Esophagus (tissue), 2 donors: Measurements from ENCODE around the gene SMOC2. TPM values are rescaled to one million over a fixed set of nuclear protein-coding genes. Genes with fewer than 3 reads are reported as not detected.
"Not testable (repeated sequence)": the region's sequence is repeated elsewhere in the genome, so short reads cannot be mapped to it uniquely, and the experiment has no call there.

Experiments
- H3K27ac ChIP-seq, 2 donors: one replicate each; pipeline ENCODE4 v1.5.1; 2013; ENCODE audit warnings: low read depth in 2 of 2, mild to moderate bottlenecking in 2 of 2, inconsistent platforms in 1 of 2, low read length in 1 of 2, moderate library complexity in 1 of 2
- H3K27me3 ChIP-seq, 2 donors: one replicate each; pipeline ENCODE4 v1.6.1; 2013; ENCODE audit warnings: low read length in 2 of 2, control low read depth in 1 of 2, mild to moderate bottlenecking in 1 of 2; ENCODE audit not compliant: insufficient read depth in 2 of 2, control insufficient read depth in 1 of 2
- H3K36me3 ChIP-seq, 2 donors: one replicate each; pipeline ENCODE4 v1.6.1; 2013; ENCODE audit warnings: low read length in 1 of 2; ENCODE audit not compliant: control insufficient read depth in 2 of 2, insufficient read depth in 2 of 2
- H3K4me1 ChIP-seq, 2 donors: one replicate each; pipeline ENCODE4 v1.6.1; 2013; ENCODE audit warnings: low read length in 1 of 2; ENCODE audit not compliant: control insufficient read depth in 2 of 2, insufficient read depth in 2 of 2
- H3K4me3 ChIP-seq, 2 donors: one replicate each; pipeline ENCODE4 v1.5.1; 2013; ENCODE audit warnings: low read length in 2 of 2, mild to moderate bottlenecking in 2 of 2, low read depth in 1 of 2, moderate library complexity in 1 of 2
- H3K9me3 ChIP-seq, 2 donors: one replicate each; pipeline ENCODE4 v1.6.1; 2013; ENCODE audit warnings: mild to moderate bottlenecking in 2 of 2, low read depth in 1 of 2, low read length in 1 of 2, moderate library complexity in 1 of 2; ENCODE audit not compliant: control insufficient read depth in 2 of 2, insufficient read depth in 1 of 2
- WGBS, 2 donors: extraction: QIAGEN DNeasy Blood & Tissue Kit; methylation state at CpG; one replicate each; pipeline ENCODE4 v1.1.7; 2013; 5-methylcytosine and 5-hydroxymethylcytosine counted together
- polyA plus RNA-seq, 2 donors: library from polyadenylated mRNA; stranded (reverse); fragments of 200-250 nt; gene quantifications; one replicate each; pipeline ENCODE4 v1.2.3, GENCODE V29; 2013
- donor health status: healthy with polysubstance abuse.
- donor health status: Bipolar disorder and iron deficiency.

The SMOC2 gene
- polyA plus RNA-seq, 2 donors, result 4.6 to 14.4 TPM

DNA sequence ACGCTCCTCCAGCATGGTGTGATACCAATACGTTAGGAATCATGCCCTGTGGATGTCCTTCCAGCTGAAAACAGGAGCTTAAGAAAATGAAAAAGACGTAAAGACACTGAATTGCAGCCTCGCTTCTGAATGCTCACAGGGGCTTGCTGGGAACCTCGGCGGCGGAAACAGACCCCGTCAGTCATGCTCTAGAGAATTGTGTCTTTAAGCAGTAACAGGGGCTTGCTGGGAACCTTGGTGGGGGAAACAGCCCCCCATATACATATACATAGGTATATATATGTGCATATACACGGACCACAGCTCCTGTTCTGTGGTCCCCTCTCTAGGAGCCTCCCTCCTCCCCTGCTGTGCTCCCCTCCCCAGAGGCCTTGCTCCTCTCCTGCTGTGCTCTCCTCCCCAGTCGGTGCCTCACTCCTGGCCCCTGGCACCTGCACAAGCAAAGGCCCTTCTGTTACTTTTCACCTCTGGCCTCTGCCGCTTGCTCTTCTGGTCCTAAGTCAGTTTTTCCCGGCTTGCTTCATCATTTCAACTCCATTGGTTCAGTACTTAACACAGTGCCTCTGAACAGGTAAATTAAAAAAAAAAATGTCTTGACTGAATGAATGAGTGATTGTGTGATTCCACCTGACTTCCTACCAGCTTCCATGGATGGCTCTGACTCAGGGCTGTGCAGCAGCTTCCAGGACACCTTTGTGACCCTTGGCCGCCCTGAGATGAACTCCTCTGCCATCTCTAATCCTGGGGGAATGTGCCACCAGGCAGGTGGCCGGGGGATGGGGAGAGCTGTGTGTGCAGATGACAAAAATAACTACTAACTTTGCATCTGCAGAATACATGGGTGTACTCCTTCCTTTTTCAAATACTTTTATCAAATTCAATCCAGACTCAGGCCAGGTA is 246.1 kb downstream of the SMOC2 start:
- Histone ChIP-seq H3K4me1 (peaks cover 0 to 2% of the 10 kb centered on the region in 2 donors), H3K27ac (no peak overlapping the region), H3K36me3 (no peaks in the 10 kb centered on the region), H3K9me3 (no peaks in the 10 kb centered on the region), H3K4me3 (no peak overlapping the region), H3K27me3 (no peaks in the 10 kb centered on the region)
- WGBS, 2 donors, result 67 to 69% methylated on average over 14 of the region's 14 CpGs

DNA sequence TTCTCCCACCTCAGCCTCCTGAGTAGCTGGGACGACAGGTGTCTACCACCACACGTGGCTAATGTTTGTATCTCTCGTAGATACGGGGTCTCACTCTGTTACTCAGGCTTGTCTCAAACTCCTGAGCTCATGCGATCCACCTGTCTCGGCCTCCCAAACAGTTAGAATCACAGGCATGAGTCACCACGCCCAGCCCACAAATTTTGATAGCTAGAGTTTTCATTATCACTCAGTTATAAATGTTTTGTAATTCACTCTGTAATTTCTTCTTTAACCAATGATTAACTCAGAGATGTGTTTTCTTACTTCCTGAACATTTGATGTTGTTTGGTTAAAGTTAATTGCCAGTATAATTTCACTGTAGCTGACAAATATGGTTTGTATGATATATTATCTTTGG is 249.3 kb downstream of the SMOC2 start:
- H3K4me3 ChIP-seq, result no peak overlapping the region
- H3K4me1 ChIP-seq, result peaks cover 0 to 2% of the 10 kb centered on the region in 2 donors
- WGBS, 2 donors, result 84 to 87% methylated on average over 7 of the region's 7 CpGs
- no peak overlapping the region for H3K27ac ChIP-seq
- no peaks in the 10 kb centered on the region for H3K36me3 ChIP-seq
- H3K9me3 ChIP-seq, result no peaks in the 10 kb centered on the region
- H3K27me3 ChIP-seq, result no peaks in the 10 kb centered on the region

DNA sequence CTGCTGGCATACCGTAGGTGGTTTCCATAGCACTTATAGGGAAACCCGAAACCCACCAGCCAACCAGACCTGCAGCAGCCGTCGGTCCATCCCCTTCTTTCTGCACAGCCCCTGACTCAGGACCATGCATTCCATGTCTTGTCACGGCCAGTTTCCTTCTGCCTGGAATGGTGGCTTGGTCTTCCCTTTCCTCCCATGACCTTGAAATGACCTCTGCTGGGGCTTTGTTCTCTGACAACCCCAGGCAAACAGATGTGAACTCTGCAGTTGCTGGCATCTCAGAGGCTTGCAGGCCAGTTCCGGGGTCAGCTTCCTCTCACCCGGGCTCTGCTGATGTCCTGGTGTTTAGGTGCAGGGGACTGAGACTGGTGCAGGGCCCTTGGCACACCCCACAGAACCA is 250.8 kb downstream of the SMOC2 start:
- no peaks in the 10 kb centered on the region for H3K9me3 ChIP-seq
- H3K4me3 ChIP-seq, result no peak overlapping the region
- no peaks in the 10 kb centered on the region for H3K27me3 ChIP-seq
- peaks cover 0 to 2% of the 10 kb centered on the region in 2 donors for H3K4me1 ChIP-seq
- no peaks in the 10 kb centered on the region for H3K36me3 ChIP-seq
- no peak overlapping the region for H3K27ac ChIP-seq
- 83 to 84% methylated on average over 7 of the region's 7 CpGs for WGBS, 2 donors

DNA sequence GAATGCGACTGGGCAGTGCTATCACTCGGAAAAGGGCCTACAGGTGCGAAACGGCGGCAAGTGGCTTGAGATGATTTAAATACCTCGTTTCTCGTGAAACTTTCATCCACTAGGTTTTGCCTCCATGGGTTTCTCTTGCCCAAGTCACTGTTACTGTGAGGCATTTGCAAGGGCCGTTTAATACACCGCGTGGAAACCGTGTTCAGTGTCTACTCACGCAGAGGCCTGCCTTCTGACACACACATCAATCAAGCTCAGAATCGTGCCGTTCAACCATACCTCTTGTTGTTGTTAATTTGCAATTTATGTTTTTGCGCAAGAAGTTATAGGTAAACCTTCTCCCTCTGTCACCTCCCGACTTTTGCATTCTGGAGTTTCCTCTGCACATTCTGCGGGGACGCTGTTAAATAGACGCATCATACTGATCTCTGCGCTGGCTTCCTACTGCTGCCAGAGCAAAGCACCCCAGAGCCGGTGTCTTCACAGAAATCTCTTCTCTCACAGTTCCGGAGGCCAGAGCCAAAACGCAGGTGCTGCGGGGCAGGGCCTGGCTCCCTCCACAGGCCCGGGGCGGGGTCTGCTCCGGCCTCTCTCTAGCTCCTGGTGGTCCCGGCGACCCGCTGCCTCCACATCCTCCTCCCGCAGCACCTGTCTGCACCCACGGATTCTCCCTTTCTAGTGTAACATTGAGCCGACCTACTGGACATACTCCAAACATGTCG is 251.4 kb downstream of the SMOC2 start:
- Histone ChIP-seq H3K9me3 (no peaks in the 10 kb centered on the region), H3K27me3 (no peaks in the 10 kb centered on the region), H3K4me1 (peaks cover 0 to 2% of the 10 kb centered on the region in 2 donors), H3K36me3 (no peaks in the 10 kb centered on the region), H3K27ac (no peak overlapping the region), H3K4me3 (no peak overlapping the region)
- 84 to 87% methylated on average over 34 of the region's 34 CpGs for WGBS, 2 donors

DNA sequence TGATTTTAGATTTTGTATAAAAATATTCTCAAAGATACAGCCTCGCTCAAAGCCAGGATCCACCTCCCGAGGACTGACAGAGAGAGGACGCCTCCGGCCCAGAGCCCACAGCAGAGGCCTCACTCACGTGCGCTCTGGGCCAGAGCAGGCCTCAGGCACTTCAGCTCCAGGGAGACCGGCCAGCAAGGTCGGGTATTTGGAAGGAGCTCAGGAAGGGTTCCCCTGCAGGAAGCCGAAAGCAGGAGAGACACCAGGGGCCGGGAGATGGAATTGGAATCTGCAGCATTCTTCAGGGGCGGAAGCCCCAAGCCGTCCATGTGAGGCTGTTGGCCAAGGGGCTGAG is 251.9 kb downstream of the SMOC2 start:
- H3K4me1 ChIP-seq, H3K36me3 ChIP-seq, H3K9me3 ChIP-seq, H3K4me3 ChIP-seq, H3K27ac ChIP-seq, H3K27me3 ChIP-seq: not testable (repeated sequence)
- WGBS, 2 donors, result 81 to 94% methylated on average over 4 of the region's 12 CpGs

DNA sequence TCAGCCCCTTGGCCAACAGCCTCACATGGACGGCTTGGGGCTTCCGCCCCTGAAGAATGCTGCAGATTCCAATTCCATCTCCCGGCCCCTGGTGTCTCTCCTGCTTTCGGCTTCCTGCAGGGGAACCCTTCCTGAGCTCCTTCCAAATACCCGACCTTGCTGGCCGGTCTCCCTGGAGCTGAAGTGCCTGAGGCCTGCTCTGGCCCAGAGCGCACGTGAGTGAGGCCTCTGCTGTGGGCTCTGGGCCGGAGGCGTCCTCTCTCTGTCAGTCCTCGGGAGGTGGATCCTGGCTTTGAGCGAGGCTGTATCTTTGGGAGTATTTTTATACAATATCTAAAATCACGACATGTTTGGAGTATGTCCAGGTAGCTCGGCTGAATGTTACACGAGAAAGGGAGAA is 253.8 kb downstream of the SMOC2 start:
- H3K9me3 ChIP-seq, H3K4me1 ChIP-seq, H3K27ac ChIP-seq, H3K27me3 ChIP-seq, H3K36me3 ChIP-seq, H3K4me3 ChIP-seq: not testable (repeated sequence)
- WGBS, 2 donors, result 76 to 80% methylated on average over 6 to 7 of the region's 15 CpGs

DNA sequence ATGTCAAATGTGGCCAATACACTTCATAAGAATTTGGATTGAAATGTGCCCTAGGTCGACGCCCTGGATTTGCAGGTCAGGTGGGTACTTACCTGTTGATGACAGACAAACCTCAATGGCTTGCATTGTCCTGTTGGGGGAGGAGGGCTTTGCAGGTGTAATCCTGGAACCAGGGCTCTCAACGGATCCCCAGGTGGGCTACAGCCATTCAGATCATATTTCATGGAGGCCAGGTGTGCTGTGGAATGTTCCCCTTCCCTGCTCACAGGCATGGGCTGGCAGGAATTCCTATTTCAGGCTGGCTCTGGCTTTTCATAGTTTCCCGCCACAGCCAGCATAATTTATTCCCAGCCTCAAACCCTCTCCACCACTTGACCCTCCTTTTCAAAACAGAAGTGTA is 254.7 kb downstream of the SMOC2 start:
- Histone ChIP-seq H3K27ac (no peak overlapping the region), H3K9me3 (peaks cover 0 to 2% of the 10 kb centered on the region in 2 donors), H3K4me1 (peaks cover 0 to 8% of the 10 kb centered on the region in 2 donors), H3K36me3 (no peaks in the 10 kb centered on the region), H3K27me3 (no peaks in the 10 kb centered on the region), H3K4me3 (no peak overlapping the region)
- 64 to 70% methylated on average over 4 of the region's 4 CpGs for WGBS, 2 donors

DNA sequence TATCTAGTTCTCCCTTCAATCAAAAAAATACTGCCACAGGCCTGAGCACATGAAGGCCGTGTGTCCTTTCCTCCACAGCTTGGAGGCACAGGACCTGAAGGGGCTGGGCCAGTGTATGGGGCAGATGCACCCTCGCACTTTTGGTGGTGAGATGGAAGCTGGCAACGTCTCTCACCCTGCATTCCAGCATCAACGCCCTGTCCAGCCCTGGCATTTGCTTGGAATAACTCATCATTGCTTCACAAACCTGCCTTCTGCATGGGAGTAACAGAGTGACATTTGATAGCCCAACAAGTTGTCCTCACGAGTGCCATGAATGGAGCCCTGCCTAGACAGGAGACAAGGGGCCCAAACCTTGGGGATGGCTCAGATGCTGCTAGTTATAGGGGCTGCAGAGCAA is 257.9 kb downstream of the SMOC2 start:
- Histone ChIP-seq H3K27ac (no peak overlapping the region), H3K27me3 (no peaks in the 10 kb centered on the region), H3K9me3 (peaks cover 0 to 2% of the 10 kb centered on the region in 2 donors), H3K4me3 (no peak overlapping the region), H3K36me3 (no peaks in the 10 kb centered on the region), H3K4me1 (peaks cover 0 to 5% of the 10 kb centered on the region in 2 donors)
- 61 to 72% methylated on average over 5 of the region's 5 CpGs for WGBS, 2 donors

DNA sequence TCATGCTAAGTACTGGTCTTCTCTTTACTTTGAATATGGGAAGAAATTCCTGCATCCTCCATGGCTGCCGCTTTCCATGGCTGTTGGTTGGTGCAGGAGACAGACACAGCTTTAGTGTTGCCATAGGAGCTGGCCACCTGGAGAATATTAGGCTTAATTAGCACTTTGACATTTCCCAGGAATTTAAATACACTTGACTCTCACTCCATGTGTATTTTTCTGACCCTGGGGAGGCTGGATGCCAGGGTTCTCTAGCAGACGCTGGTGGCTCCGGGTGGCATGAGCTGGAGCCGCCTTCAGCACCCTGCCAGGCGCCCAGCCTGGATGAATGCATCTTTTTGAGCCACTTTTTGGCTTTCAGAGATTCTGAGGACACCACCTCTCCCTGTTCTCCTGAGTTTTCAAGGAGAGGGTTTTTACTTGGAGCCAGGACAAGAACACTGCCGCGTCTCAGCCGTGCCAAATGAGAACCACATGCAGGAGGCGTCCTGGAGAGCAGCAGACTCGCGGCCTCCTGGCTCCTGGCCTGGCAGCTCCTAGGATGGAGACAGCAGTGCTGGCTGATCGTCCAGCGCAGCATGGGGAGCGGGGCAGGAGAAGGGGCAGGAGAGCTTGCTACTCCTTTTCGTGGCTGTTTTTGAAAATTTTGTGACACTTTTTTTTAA is 258.8 kb downstream of the SMOC2 start:
- H3K36me3 ChIP-seq, result no peaks in the 10 kb centered on the region
- WGBS, 2 donors, result 57 to 65% methylated on average over 15 of the region's 15 CpGs
- no peak overlapping the region for H3K4me3 ChIP-seq
- H3K9me3 ChIP-seq, result peaks cover 0 to 2% of the 10 kb centered on the region in 2 donors
- H3K27ac ChIP-seq, result no peak overlapping the region
- H3K27me3 ChIP-seq, result no peaks in the 10 kb centered on the region
- peaks cover 0 to 5% of the 10 kb centered on the region in 2 donors for H3K4me1 ChIP-seq
